H1 (cell line): ENCODE data around the gene YBX2. TPM values are rescaled to one million over a fixed set of nuclear protein-coding genes. Genes with fewer than 3 reads are reported as not detected.
A peak's percentile ranks its signal among the peaks of the same experiment; 100 is the strongest.

Experiments used
- CTCF ChIA-PET: fragments of 300-600 bp; sonication (Branson Sonifier 250); formaldehyde crosslinking; loops from one replicate; lab custom pipeline; 2021; ENCODE audit not compliant: partially characterized antibody; lab: Charles Lee
- POLR2A ChIA-PET: fragments of 300-600 bp; sonication (Branson Sonifier 250); formaldehyde crosslinking; loops from one replicate; lab custom pipeline; 2021; ENCODE audit warnings: inconsistent platforms; ENCODE audit not compliant: partially characterized antibody; lab: Charles Lee
- DNase-seq, 2 experiments: peaks; one replicate each; pipeline versions ENCODE4 v3.0.0 to v3.0.0-alpha.2; 2010 to 2022; ENCODE audit warnings: low spot score in 2 of 2, low read depth in 1 of 2, mixed read lengths in 1 of 2
- FAIRE-seq: peaks from 2 replicates; lab custom pipeline; 2011; peaks lifted over from hg19 to GRCh38; lab: Jason Lieb, UNC
- H2AFZ ChIP-seq: 2 replicates; pipeline ENCODE4 v1.8.1; 2012; ENCODE audit warnings: low read length, inconsistent platforms
- H2AK5ac ChIP-seq: 2 replicates; pipeline ENCODE4 v1.6.1; 2013; ENCODE audit warnings: low read depth, low read length
- H2BK120ac ChIP-seq: replicated peaks from 2 replicates; pipeline ENCODE3; 2013; ENCODE audit warnings: low read depth, low read length, inconsistent platforms
- H2BK12ac ChIP-seq: 2 replicates; pipeline ENCODE4 v1.6.1; 2013; ENCODE audit warnings: low read depth, low read length
- H2BK15ac ChIP-seq: 2 replicates; pipeline ENCODE4 v1.6.1; 2013; ENCODE audit warnings: low read length
- H2BK20ac ChIP-seq: 2 replicates; pipeline ENCODE4 v1.6.1; 2013; ENCODE audit warnings: low read length
- H2BK5ac ChIP-seq: 2 replicates; pipeline ENCODE4 v1.6.1; 2013; ENCODE audit warnings: low read depth, low read length
- H3K14ac ChIP-seq: 2 replicates; pipeline ENCODE4 v1.6.1; 2013; ENCODE audit warnings: inconsistent platforms; ENCODE audit not compliant: insufficient read length
- H3K18ac ChIP-seq: 2 replicates; pipeline ENCODE4 v1.6.1; 2013; ENCODE audit warnings: low read length; ENCODE audit errors: extremely low read depth
- H3K23ac ChIP-seq: 2 replicates; pipeline ENCODE4 v1.6.1; 2013; ENCODE audit warnings: inconsistent platforms; ENCODE audit not compliant: insufficient read length
- H3K23me2 ChIP-seq: 2 replicates; pipeline ENCODE4 v1.6.1; 2013; ENCODE audit warnings: low read depth, low read length
- H3K27ac ChIP-seq: 2 replicates; pipeline ENCODE4 v1.6.1; 2011; ENCODE audit warnings: low read depth, low read length, inconsistent platforms
- H3K27me3 ChIP-seq, 4 experiments: replicated peaks in 1 of 4; 1 replicate in 1 of 4; 2 replicates in 3 of 4; pipeline versions ENCODE4 v1.6.1 to v1.8.1; 2011 to 2013; ENCODE audit warnings: low read length in 3 of 4, mild to moderate bottlenecking in 3 of 4, inconsistent platforms in 2 of 4, mixed read lengths in 2 of 4, moderate library complexity in 1 of 4; ENCODE audit not compliant: control insufficient read depth in 3 of 4, insufficient read depth in 3 of 4; ENCODE audit errors: extremely low read depth in 1 of 4
- H3K36me3 ChIP-seq, 4 experiments: 2 replicates each; pipeline versions ENCODE4 v1.6.1 to v1.8.1; 2011 to 2013; ENCODE audit warnings: mild to moderate bottlenecking in 4 of 4, low read length in 3 of 4, moderate library complexity in 2 of 4, control low read depth in 1 of 4, inconsistent platforms in 1 of 4; ENCODE audit not compliant: insufficient read depth in 4 of 4, control insufficient read depth in 2 of 4
- H3K4ac ChIP-seq: replicated peaks from 2 replicates; pipeline ENCODE3; 2013; ENCODE audit warnings: low read length, low read depth, mixed read lengths, inconsistent platforms; ENCODE audit not compliant: insufficient read length
- H3K4me1 ChIP-seq, 4 experiments: replicated peaks in 1 of 4; 1 replicate in 1 of 4; 2 replicates in 3 of 4; pipeline versions ENCODE4 v1.6.1 to v1.8.1; 2011 to 2013; ENCODE audit warnings: low read length in 3 of 4, inconsistent platforms in 2 of 4, mixed read lengths in 1 of 4; ENCODE audit not compliant: insufficient read depth in 4 of 4, control insufficient read depth in 3 of 4
- H3K4me2 ChIP-seq, 2 experiments: 2 replicates each; pipeline versions ENCODE4 v1.6.1 to v1.8.1; 2011 to 2013; ENCODE audit warnings: low read depth in 2 of 2, low read length in 2 of 2, control low read depth in 1 of 2, inconsistent platforms in 1 of 2, mild to moderate bottlenecking in 1 of 2; ENCODE audit not compliant: insufficient read depth in 1 of 2
- H3K4me3 ChIP-seq, 4 experiments: fragments of 200-600, 300-600 bp in 1 of 4; sonication (generic), shearing (Covaris generic), sonication (Bioruptor Twin) in 1 of 4; 2 replicates each; pipeline versions ENCODE4 v1.5.1 to v1.8.1; 2011 to 2016; ENCODE audit warnings: low read length in 4 of 4, low read depth in 3 of 4, control low read depth in 2 of 4, inconsistent platforms in 2 of 4, mild to moderate bottlenecking in 2 of 4, mixed read lengths in 1 of 4, moderate library complexity in 1 of 4; ENCODE audit not compliant: insufficient read depth in 2 of 4; ENCODE audit errors: extremely low read depth in 1 of 4
- H3K56ac ChIP-seq: replicated peaks from 2 replicates; pipeline ENCODE3; 2013; ENCODE audit warnings: low read depth, mild to moderate bottlenecking, mixed read lengths, low read length, inconsistent platforms; ENCODE audit not compliant: insufficient read length
- H3K79me1 ChIP-seq: 2 replicates; pipeline ENCODE4 v1.6.1; 2013; ENCODE audit warnings: low read depth, low read length, control low read depth
- H3K79me2 ChIP-seq, 2 experiments: 2 replicates each; pipeline versions ENCODE4 v1.6.1 to v1.8.1; 2012 to 2013; ENCODE audit warnings: low read length in 2 of 2, mild to moderate bottlenecking in 2 of 2, inconsistent platforms in 1 of 2; ENCODE audit not compliant: insufficient read depth in 2 of 2, control insufficient read depth in 1 of 2
- H3K9ac ChIP-seq, 4 experiments: replicated peaks in 1 of 4; 1 replicate in 1 of 4; 2 replicates in 3 of 4; pipeline versions ENCODE4 v1.6.1 to v1.8.1; 2011 to 2013; ENCODE audit warnings: low read depth in 3 of 4, low read length in 3 of 4, control low read depth in 2 of 4, mild to moderate bottlenecking in 2 of 4, moderate library complexity in 2 of 4, inconsistent platforms in 1 of 4; ENCODE audit errors: extremely low read depth in 1 of 4
- H3K9me3 ChIP-seq, 2 experiments: 2 replicates each; pipeline versions ENCODE4 v1.6.1 to v1.8.1; 2012 to 2013; ENCODE audit warnings: mild to moderate bottlenecking in 2 of 2, moderate library complexity in 2 of 2, control low read depth in 1 of 2, inconsistent platforms in 1 of 2, low read depth in 1 of 2, low read length in 1 of 2, mixed read lengths in 1 of 2; ENCODE audit not compliant: insufficient read depth in 2 of 2
- H4K20me1 ChIP-seq, 2 experiments: replicated peaks in 1 of 2; 2 replicates each; pipeline versions ENCODE3 to v1.8.1; 2011 to 2013; ENCODE audit warnings: inconsistent platforms in 2 of 2, low read length in 2 of 2, mild to moderate bottlenecking in 1 of 2; ENCODE audit not compliant: insufficient read depth in 2 of 2, control insufficient read depth in 1 of 2
- H4K5ac ChIP-seq: 2 replicates; pipeline ENCODE4 v1.6.1; 2013; ENCODE audit warnings: low read length, low read depth, mixed read lengths, inconsistent platforms; ENCODE audit not compliant: insufficient read length
- H4K8ac ChIP-seq: 2 replicates; pipeline ENCODE4 v1.8.0; 2013; ENCODE audit warnings: mild to moderate bottlenecking, moderate library complexity, low read length, inconsistent platforms; ENCODE audit not compliant: insufficient read depth; ENCODE audit errors: extremely low read depth
- H4K91ac ChIP-seq: replicated peaks from 2 replicates; pipeline ENCODE3; 2013; ENCODE audit warnings: low read length, mixed read lengths, inconsistent platforms; ENCODE audit not compliant: insufficient read length
- CBX5 ChIP-seq: fragments of 300-800, 300-1000 bp; sonication (generic); IDR thresholded peaks from 2 replicates; pipeline ENCODE4 v1.7.1; 2016; ENCODE audit warnings: antibody characterized with exemption, low read length, low read depth
- CHD2 ChIP-seq: IDR thresholded peaks from 2 replicates; pipeline ENCODE4 v1.6.1; 2012; ENCODE audit warnings: low read length, improper control_type of control experiment
- EGR1 ChIP-seq: IDR thresholded peaks from 2 replicates; pipeline ENCODE4 v1.6.1; 2011; ENCODE audit warnings: low read depth, low read length, borderline replicate concordance
- HDAC6 ChIP-seq: IDR thresholded peaks from one replicate; pipeline ENCODE4 v1.7.1; 2012; ENCODE audit warnings: low read depth, mild to moderate bottlenecking, inconsistent platforms, low read length, moderate library complexity
- NANOG ChIP-seq: IDR thresholded peaks from 2 replicates; pipeline ENCODE4 v1.6.1; 2011; ENCODE audit warnings: low read length, low read depth, mild to moderate bottlenecking, inconsistent platforms; ENCODE audit not compliant: insufficient read depth, poor library complexity, severe bottlenecking
- POLR2AphosphoS5 ChIP-seq: IDR thresholded peaks from 2 replicates; pipeline ENCODE4 v1.6.1; 2011; ENCODE audit warnings: low read depth, low read length
- RBBP5 ChIP-seq: IDR thresholded peaks from 2 replicates; pipeline ENCODE4 v1.7.1; 2012; ENCODE audit warnings: low read depth, mild to moderate bottlenecking, inconsistent platforms, low read length, moderate library complexity, borderline replicate concordance
- SIN3A ChIP-seq, 2 experiments: IDR thresholded peaks in 1 of 2; conservative IDR thresholded peaks in 1 of 2; 2 replicates each; pipeline ENCODE4 v1.6.1; 2011 to 2012; ENCODE audit warnings: low read length in 2 of 2, improper control_type of control experiment in 1 of 2, low read depth in 1 of 2, mild to moderate bottlenecking in 1 of 2
- TAF7 ChIP-seq: optimal IDR thresholded peaks from 2 replicates; pipeline ENCODE3; 2011; ENCODE audit warnings: low read depth, mild to moderate bottlenecking, inconsistent platforms, low read length, moderate library complexity, borderline replicate concordance
- WGBS, 2 experiments: shearing (Covaris generic) in 1 of 2; methylation state at CpG; one replicate each; pipeline versions ENCODE4 v1.1.6 to v1.1.7; 2013 to 2015; ENCODE audit warnings: low lambda C conversion rate in 2 of 2, mixed read lengths in 2 of 2, inconsistent platforms in 1 of 2, low coverage in 1 of 2, missing lambda C conversion rate in 1 of 2; ENCODE audit not compliant: insufficient replicate concordance in 2 of 2, insufficient coverage in 1 of 2, insufficient read length in 1 of 2; ENCODE audit errors: extremely low coverage in 1 of 2, missing lambda C conversion rate in 1 of 2; 5-methylcytosine and 5-hydroxymethylcytosine counted together
- polyA plus RNA-seq, 7 experiments: library from polyadenylated mRNA; depleted of rRNA in 3 of 7; stranded (reverse) in 5 of 7; unstranded in 2 of 7; fragments of >200 nt in 5 of 7; fragments of 200-250 nt in 2 of 7; gene quantifications; 1 replicate in 5 of 7; 2 replicates in 1 of 7; 4 replicates in 1 of 7; pipeline versions ENCODE4 v1.2.1 to v1.2.3, GENCODE V29; 2011 to 2013; ENCODE audit warnings: missing spikeins in 2 of 7, mixed read lengths in 2 of 7
- total RNA-seq: library from RNA; stranded (reverse); fragmentation: NEBNext Ultra II Directional; extraction: Animal tissue kit (Norgen Biotek cat#: 25700); gene quantifications from 2 replicates; pipeline ENCODE4 v1.2.1, GENCODE V29; 2021

YBX2 gene
- total and polyA plus RNA-seq, 2 of the 8 experiments (the other 6 are each of a cell fraction or from before 2014, with no cell fraction given), result 19.2 to 30.5 TPM

DNA sequence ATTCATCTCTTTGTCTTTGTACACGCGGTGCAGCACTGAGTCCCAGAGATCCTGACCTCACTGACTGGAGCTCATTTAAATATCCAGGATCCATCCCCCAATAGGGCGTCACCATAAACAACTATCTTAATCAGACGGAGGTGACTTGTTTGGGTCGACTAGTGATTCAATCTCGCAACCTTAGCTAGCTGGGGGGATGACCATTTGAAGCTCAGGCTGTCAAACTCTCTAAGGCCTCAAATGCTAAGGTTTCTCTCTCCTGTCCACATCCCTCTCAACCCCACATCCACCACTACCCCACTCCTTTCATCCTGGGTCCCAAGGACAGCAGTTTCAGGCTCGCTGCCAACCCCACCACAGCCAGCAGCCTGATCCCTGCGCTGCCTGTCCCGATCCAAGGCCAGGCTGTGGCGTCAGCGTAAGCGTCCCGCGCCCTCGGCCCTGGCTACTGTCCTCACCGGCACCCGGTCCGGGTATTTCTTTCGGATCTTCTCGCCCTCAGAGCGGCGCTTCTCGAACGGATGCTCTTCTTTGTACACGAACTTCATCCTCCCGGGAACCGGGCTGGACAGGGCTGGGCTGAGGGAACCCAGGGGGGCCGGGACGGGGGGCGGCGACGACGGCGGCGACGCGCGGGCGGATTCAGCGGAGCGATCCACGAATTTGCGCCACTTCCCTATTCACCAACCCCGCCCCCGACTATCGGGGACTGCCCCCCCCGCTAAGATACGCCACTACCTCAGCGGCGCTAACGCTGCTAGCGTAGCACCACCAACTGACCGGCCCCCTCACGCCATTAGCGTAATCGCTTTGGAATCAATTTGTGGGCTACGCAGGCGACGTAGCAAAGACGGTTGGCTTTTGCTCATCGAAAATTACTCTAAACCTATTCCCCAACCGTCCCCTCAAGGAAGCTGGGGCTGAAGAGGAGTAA, 52.4 kb downstream of the YBX2 start, which contains the start of gene GABARAP:
Gene GABARAP (minus strand): TSS at position 667 of the 934 bp plus-strand sequence. CDS start 119 bp downstream, at position 548.
- peak within 1 kb of the TSS; percentile 92 to 93 for H3K4me2 ChIP-seq
- peak within 1 kb of the TSS; percentile 63 for H3K4ac ChIP-seq
- 0 out of 2 replicates have a peak within 1 kb of the TSS, but pooled peaks have one; percentile 5 for H2BK15ac ChIP-seq
- WGBS, 2 experiments, result 1% methylated on average over 24 of the region's 62 CpGs; no CpG with 5 or more reads in 1 of the 2 experiments
- no peaks in the 10 kb centered on the region for H3K27me3 ChIP-seq
- H2BK120ac ChIP-seq, result peak within 1 kb of the TSS; percentile 34
- H3K79me2 ChIP-seq, result peaks cover 0 to 36% of the 10 kb centered on the region in 2 experiments; a peak in 2 of 4 replicates
- peak within 1 kb of the TSS; percentile 64; the same call in 1 of the 2 replicates for H2BK12ac ChIP-seq
- peak within 1 kb of the TSS; percentile 88 for H4K8ac ChIP-seq
- H3K79me1 ChIP-seq, result peaks cover 8% of the 10 kb centered on the region
- peaks cover 9 to 42% (median 24%) of the 10 kb centered on the region in 4 experiments; a peak in 6 of 8 replicates for H3K36me3 ChIP-seq
- H3K23ac ChIP-seq, result no peak within 1 kb of the TSS
- ChIA-PET POLR2A (interaction anchor here (0.8 to 19.7 kb wide), 22 partner anchors 6 to 347 kb away, joined by 3 to 386 read pairs (median 6); partner anchors contain the start of genes ACADVL, CD68, CLDN7 and CTDNEP1), CTCF (interaction anchor here (0.8 to 4.1 kb wide), 13 partner anchors 9 to 215 kb away, joined by 3 to 27 read pairs (median 4); partner anchors contain the start of genes ACADVL and SLC2A4)
- H3K27ac ChIP-seq, result peak within 1 kb of the TSS; percentile 94
- H3K9me3 ChIP-seq, result no peaks in the 10 kb centered on the region
- peak within 1 kb of the TSS; percentile 84 for H4K5ac ChIP-seq
- peak within 1 kb of the TSS; percentile 83 to 98 (median 94) for H3K9ac ChIP-seq
- peaks cover 8 to 18% (median 10%) of the 10 kb centered on the region in 4 experiments for H3K4me1 ChIP-seq
- FAIRE-seq (peak; percentile 65), DNase-seq (peak in 1 of 2 experiments; percentile 97)
- peak within 1 kb of the TSS; percentile 45; the same call in 1 of the 2 replicates for H2AK5ac ChIP-seq
- no peak within 1 kb of the TSS for H3K14ac ChIP-seq
- peak within 1 kb of the TSS; percentile 71 for H4K91ac ChIP-seq
- peaks cover 2 to 4% of the 10 kb centered on the region in 2 experiments for H4K20me1 ChIP-seq
- H2BK20ac ChIP-seq, result no peak within 1 kb of the TSS
- H3K18ac ChIP-seq, result peak within 1 kb of the TSS; percentile 98
- H3K56ac ChIP-seq, result peak within 1 kb of the TSS; percentile 63
- peak within 1 kb of the TSS; percentile 99 for H2BK5ac ChIP-seq
- H3K23me2 ChIP-seq, result peaks cover 18% of the 10 kb centered on the region
- H3K4me3 ChIP-seq, result peak within 1 kb of the TSS; percentile 73 to 90 (median 84)
- peak within 1 kb of the TSS; percentile 92 for H2AFZ ChIP-seq
- TF ChIP-seq CHD2 (peak; percentile 79), NANOG (no peak), POLR2AphosphoS5 (peak; percentile 11), RBBP5 (0 out of 2 replicates have a peak, but pooled peaks have one; percentile 43), EGR1 (peak; percentile 71; the same call in 1 of the 2 replicates), HDAC6 (no peak), SIN3A (conservative IDR thresholded peaks at IDR 0.05 in 1 of 2, IDR thresholded peaks at IDR 0.05 in 1 of 2; ENCODE audit: low read depth in 1 of 2, low read length in 2 of 2) (0 out of 4 replicates have a peak, but pooled peaks of 1 of the 2 experiments have one; percentile 27), CBX5 (no peak), TAF7 (peak; percentile 13)
